ENCODE measurements around the gene APBA2. TPM values are rescaled to one million over a fixed set of nuclear protein-coding genes. Genes with fewer than 3 reads are reported as not detected.

Gene APBA2
- total RNA-seq, 4 donors from 2014 or later: 7.7 to 14.4 (median 11.6) TPM

DNA sequence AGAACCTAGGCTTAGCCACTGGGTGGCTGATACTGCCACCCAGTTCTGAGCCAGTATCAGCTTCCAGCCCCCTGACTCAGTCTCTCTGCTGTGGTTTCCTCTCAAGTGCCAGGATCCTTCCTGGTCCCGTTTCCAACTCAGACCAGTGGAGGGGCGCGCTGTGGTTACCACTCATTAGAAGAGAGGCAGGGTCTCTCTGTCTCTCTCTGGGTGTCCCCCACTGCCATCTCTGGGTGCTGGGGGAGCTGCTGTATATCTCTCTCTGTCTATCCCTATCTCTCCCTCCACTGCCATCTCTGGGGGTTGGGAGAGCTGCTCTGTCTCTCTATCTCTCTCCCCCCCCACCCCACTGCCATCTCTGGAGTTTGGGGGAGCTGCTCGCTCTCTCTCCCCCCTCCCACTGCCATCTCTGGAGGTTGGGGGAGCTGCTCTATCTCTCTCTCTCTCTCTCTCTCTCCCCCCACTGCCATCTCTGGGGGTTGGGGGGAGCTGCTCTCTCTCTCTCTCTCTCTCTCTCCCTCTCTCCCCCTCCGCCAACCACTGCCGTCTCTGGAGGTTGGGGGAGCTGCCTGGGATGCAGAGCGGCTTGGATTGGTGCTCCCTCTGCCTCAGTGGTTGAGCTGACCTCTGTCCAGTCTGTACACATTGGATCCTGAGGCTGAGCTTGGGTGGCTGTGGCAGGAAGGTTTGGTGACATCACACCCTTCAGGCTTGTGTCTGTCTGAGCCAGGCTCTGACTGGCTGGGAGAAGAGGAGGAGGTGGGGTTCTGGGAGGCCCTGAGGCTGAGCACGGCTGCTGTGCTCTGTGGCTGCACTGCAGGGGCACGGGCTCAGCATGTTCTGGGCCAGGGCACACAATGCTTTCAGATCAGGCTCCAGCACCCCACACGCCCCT, 98.9 kb downstream of the APBA2 start:
- TF ChIP-seq, protein P1, sequence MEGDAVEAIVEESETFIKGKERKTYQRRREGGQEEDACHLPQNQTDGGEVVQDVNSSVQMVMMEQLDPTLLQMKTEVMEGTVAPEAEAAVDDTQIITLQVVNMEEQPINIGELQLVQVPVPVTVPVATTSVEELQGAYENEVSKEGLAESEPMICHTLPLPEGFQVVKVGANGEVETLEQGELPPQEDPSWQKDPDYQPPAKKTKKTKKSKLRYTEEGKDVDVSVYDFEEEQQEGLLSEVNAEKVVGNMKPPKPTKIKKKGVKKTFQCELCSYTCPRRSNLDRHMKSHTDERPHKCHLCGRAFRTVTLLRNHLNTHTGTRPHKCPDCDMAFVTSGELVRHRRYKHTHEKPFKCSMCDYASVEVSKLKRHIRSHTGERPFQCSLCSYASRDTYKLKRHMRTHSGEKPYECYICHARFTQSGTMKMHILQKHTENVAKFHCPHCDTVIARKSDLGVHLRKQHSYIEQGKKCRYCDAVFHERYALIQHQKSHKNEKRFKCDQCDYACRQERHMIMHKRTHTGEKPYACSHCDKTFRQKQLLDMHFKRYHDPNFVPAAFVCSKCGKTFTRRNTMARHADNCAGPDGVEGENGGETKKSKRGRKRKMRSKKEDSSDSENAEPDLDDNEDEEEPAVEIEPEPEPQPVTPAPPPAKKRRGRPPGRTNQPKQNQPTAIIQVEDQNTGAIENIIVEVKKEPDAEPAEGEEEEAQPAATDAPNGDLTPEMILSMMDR (IDR thresholded peaks at IDR 0.05): no peak
- no peak for TF ChIP-seq POLR2A (IDR thresholded peaks at IDR 0.05)
- WGBS, 2 donors: 65 to 69% methylated on average over 9 to 10 of the region's 10 CpGs
- no peaks in the 10 kb centered on the region for H3K9me3 ChIP-seq
- no peak overlapping the region for H3K4me3 ChIP-seq (replicated peaks in 1 of 3)
- H3K27ac ChIP-seq: no peak overlapping the region
- peak; percentile 29 to 35 for DNase-seq
- intact Hi-C loops (cut with DNase I): no loop called here
- H3K36me3 ChIP-seq: no peaks in the 10 kb centered on the region
- no peaks in the 10 kb centered on the region for H3K4me1 ChIP-seq
- H3K27me3 ChIP-seq: no peaks in the 10 kb centered on the region

DNA sequence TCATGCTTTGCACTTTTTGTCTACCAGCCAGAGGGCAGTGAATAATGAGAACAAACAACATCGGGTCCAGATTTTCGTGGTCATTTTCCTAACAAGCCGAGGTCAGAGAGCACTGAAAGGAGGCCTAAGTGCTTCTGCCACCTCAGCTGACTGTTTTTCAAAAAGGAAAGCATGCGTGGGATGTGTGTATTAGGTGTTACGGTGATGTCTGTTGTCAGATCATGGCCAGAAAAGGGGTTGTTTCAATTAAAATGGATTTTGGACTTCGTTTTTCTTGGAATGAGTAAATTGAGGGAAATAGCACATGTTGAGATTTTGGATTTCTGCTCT, 99.5 kb downstream of the APBA2 start:
- no peaks in the 10 kb centered on the region for H3K4me1 ChIP-seq
- H3K27ac ChIP-seq: no peak overlapping the region
- no peaks in the 10 kb centered on the region for H3K36me3 ChIP-seq
- WGBS, 2 donors: 55 to 59% methylated on average over 6 of the region's 6 CpGs
- H3K27me3 ChIP-seq: no peaks in the 10 kb centered on the region
- DNase-seq: no peak
- H3K9me3 ChIP-seq: no peaks in the 10 kb centered on the region
- intact Hi-C loops (cut with DNase I): no loop called here
- TF ChIP-seq, protein P1 (IDR thresholded peaks at IDR 0.05): no peak
- TF ChIP-seq POLR2A (IDR thresholded peaks at IDR 0.05): no peak
- H3K4me3 ChIP-seq (replicated peaks in 1 of 3): no peak overlapping the region

- Histone ChIP-seq H3K27me3 (no peaks in the 10 kb centered on the region), H3K4me3 (replicated peaks in 1 of 3) (no peak overlapping the region), H3K27ac (no peak overlapping the region), H3K36me3 (no peaks in the 10 kb centered on the region), H3K4me1 (no peaks in the 10 kb centered on the region), H3K9me3 (no peaks in the 10 kb centered on the region)
- intact Hi-C loops (cut with DNase I): no loop called here
- TF ChIP-seq, protein P1 (IDR thresholded peaks at IDR 0.05): no peak
- no peak for TF ChIP-seq POLR2A (IDR thresholded peaks at IDR 0.05)
- 93 to 94% methylated on average over 8 of the region's 8 CpGs for WGBS, 2 donors
- no peak for DNase-seq
Measured at GRCh38 chr15:28985691-28986090, 99.9 kb downstream of the APBA2 start.

DNA sequence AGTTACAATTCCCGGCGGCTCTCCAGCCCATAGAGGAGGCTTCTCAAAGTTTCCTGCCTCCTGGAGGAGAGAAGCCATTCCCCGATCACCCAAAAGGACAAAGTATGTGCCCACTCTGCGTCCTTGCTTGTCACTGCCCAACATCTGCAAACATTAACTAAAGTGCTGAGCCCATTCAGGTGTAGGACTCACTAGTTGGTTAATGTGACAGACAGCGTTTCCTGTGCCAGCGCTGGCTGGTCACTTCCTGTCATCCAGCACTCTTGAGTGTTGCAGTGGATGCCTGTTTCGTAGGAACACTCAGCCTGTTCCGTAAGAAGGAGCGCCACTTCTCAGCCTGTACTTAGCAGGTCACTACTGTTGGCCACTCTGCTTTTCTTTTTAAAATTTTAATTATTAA, 100.3 kb downstream of the APBA2 start:
- no peaks in the 10 kb centered on the region for H3K9me3 ChIP-seq
- no peaks in the 10 kb centered on the region for H3K4me1 ChIP-seq
- WGBS, 2 donors: 79 to 80% methylated on average over 9 of the region's 9 CpGs
- no peaks in the 10 kb centered on the region for H3K36me3 ChIP-seq
- no peaks in the 10 kb centered on the region for H3K27me3 ChIP-seq
- no peak for DNase-seq
- H3K27ac ChIP-seq: no peak overlapping the region
- H3K4me3 ChIP-seq (replicated peaks in 1 of 3): no peak overlapping the region
- no peak for TF ChIP-seq POLR2A (IDR thresholded peaks at IDR 0.05)
- TF ChIP-seq, protein P1 (IDR thresholded peaks at IDR 0.05): no peak
- intact Hi-C loops (cut with DNase I): no loop called here

DNA sequence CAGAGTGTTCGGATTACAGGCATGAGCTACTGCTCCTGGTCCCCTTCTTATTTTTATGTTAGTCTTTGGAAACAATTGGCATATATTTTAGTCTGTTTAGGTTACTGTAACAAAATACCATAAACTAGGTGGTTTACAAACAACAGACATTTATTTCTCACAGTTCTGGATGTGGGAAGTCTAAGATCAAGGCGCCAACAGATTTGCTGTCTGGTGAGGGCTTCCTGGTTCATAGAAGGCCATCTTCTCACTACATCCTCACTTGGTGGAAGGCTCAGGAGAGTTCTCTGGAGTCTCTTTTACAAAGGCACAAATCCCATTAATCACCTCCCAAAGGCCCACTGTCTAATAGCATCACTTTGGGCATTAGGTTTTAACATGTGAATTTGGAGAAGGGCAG, 101.0 kb downstream of the APBA2 start:
- 95 to 98% methylated on average over 2 of the region's 2 CpGs for WGBS, 2 donors
- H3K4me3 ChIP-seq (replicated peaks in 1 of 3): no peak overlapping the region
- no peaks in the 10 kb centered on the region for H3K27me3 ChIP-seq
- DNase-seq: no peak
- H3K27ac ChIP-seq: no peak overlapping the region
- TF ChIP-seq, protein P1 (IDR thresholded peaks at IDR 0.05): no peak
- no peak for TF ChIP-seq POLR2A (IDR thresholded peaks at IDR 0.05)
- intact Hi-C loops (cut with DNase I): no loop called here
- no peaks in the 10 kb centered on the region for H3K9me3 ChIP-seq
- no peaks in the 10 kb centered on the region for H3K4me1 ChIP-seq
- H3K36me3 ChIP-seq: no peaks in the 10 kb centered on the region
